22Rv1 (cell line): ENCODE results near the gene MED27.

Source experiments
- H3K27ac ChIP-seq: fragments of 450-650 bp; 2 replicates; pipeline ENCODE4 v1.5.1; 2017
- CTCF ChIP-seq: fragments of 450-650 bp; IDR thresholded peaks from 2 replicates; pipeline ENCODE4 v1.5.1; 2017; ENCODE audit warnings: mild to moderate bottlenecking
- ZFX ChIP-seq: fragments of 450-650 bp; IDR thresholded peaks from 2 replicates; pipeline ENCODE4 v1.6.1; 2017; ENCODE audit warnings: antibody characterized with exemption, borderline replicate concordance

Gene MED27

DNA sequence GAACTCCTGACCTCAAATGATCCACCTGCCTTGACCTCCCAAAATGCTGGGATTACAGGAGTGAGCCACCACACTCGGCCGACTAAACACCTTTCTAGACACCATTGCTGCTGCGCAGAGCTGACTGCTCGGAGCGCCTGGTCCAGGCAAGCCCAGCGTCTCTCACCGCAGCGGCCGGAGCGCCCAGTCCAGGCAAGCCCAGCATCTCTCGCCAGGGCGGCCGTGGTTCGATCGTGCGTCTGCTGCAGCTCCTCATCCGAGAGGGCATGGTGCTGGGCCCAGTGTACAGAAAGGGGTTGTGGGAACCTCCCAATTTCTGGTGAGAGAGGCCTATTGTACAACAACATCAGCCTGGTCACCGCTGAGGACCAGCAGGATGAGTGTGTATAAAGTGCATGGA lies 230.3 kb downstream of the MED27 start:
- TF ChIP-seq ZFX = no peak
- no peak for TF ChIP-seq CTCF
- H3K27ac ChIP-seq = no peak overlapping the region

GRCh38 chr9:131848570-131849160 lies 231.0 kb downstream of the MED27 start:
- no peak overlapping the region for H3K27ac ChIP-seq
- TF ChIP-seq CTCF = no peak
- TF ChIP-seq ZFX = no peak

DNA sequence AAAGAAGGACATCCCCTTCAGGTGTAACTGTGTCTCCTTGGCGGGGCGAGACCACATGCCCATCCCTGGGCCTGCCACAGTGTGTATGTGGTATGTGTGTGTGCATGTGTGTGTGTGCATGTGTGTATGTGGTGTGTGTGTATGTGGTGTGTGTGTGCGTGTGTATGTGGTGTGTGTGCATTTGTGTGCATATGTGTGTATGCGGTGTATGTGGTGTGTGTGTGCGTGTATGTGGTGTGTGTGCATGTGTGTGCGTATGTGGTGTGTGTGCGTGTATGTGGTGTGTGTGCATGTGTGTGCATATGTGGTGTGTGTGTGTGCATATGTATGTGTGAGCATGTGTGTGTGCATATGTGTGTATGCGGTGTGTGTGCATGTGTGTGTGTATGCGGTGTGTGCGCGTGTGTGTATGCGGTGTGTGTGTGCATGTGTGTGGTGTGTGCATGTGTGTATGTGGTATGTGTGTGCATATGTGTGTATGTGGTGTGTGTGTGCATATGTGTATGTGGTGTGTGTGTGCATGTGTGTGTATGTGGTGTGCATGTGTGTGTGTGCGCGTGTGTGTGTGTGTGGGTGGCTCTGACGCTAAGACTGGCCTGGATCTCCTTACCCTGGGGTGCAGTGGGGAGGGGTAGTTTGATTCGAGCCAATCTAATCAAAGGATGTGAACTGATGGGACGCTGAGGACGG lies 231.9 kb downstream of the MED27 start:
- TF ChIP-seq ZFX (no peak), CTCF (no peak)
- H3K27ac ChIP-seq = no peak overlapping the region

DNA sequence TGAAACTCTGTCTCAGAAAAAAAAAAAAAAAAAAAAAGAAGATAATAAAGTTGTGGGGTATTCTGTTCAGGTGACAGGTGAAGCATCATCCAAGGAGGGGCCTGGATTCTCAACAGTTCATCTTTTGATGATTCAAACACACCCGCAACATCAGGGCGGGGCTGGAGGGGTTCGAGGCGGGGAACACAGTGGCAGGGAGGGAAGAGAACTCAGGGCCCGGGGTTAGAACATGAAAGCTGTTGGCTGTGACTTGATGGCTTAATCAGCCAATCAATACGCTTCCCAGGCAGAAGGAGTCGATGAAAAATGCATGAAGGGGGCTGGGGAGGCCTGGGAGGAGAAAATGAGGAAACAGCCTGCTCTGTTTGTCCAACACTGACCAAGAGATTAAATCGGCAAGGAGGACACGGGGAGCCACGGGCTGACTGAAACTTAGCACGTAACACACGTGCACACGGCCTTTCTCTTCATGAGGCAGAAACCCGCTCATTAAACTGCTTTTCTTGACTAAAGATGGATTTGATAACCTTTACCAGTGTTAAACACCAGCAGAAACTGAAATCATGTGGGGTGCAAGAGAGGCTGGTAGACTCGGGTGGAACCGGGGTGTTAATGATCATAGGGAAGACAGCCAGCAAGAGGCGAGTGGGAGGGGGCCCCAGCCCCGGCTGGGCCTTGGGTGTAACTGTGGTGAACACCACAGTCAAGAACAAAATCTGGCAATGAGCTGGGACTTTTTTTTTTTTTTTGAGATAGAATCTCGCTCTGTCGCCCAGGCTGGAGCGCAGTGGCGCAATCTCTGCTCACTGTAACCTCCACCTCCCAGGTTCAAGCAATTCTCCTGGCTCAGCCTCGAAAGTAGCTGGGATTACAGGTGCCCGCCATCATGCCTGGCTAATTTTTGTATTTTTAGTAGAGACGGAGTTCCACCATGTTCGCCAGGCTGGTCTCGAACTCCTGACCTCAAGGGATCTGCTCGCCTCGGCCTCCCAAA lies 234.1 kb downstream of the MED27 start:
- no peak overlapping the region for H3K27ac ChIP-seq
- TF ChIP-seq CTCF = no peak
- TF ChIP-seq ZFX = no peak

- TF ChIP-seq CTCF (no peak), ZFX (no peak)
- no peak overlapping the region for H3K27ac ChIP-seq
Measured at GRCh38 chr9:131844745-131845118, 234.9 kb downstream of the MED27 start.

GRCh38 chr9:131843989-131844744 lies 235.5 kb downstream of the MED27 start:
- no peak for TF ChIP-seq ZFX
- TF ChIP-seq CTCF = no peak
- H3K27ac ChIP-seq = no peak overlapping the region
